ENCODE results near the gene COBL.

- TF ChIP-seq POLR2A (IDR thresholded peaks at IDR 0.05) = no peak
- TF ChIP-seq CTCF (IDR thresholded peaks at IDR 0.05) = no peak
These were observed 270.5 kb downstream of the COBL start for GRCh38 chr7:51046103-51046466.
